Upper lobe of left lung (tissue), 6 donors: ENCODE measurements around the gene C20orf204. TPM values are rescaled to one million over a fixed set of nuclear protein-coding genes. Genes with fewer than 3 reads are reported as not detected.
"Not testable (repeated sequence)": the region's sequence is repeated elsewhere in the genome, so short reads cannot be mapped to it uniquely, and the experiment has no call there.

Source experiments
- ATAC-seq, 2 donors: fragments of 200-7000 bp; cut with Tn5 transposase; one replicate each; pipeline ENCODE4 v1.9.1; 2022; ENCODE audit warnings: mild to moderate bottlenecking in 2 of 2, moderate library complexity in 2 of 2; ENCODE audit not compliant: low FRiP score in 2 of 2
- DNase-seq, 2 donors: peaks; one replicate each; pipeline ENCODE4 v3.0.0-alpha.2; 2019 to 2020
- H3K27ac ChIP-seq, 4 donors: fragments of 200-600 bp; sonication (generic); one replicate each; pipeline ENCODE4 v1.5.1; 2016 to 2019
- H3K27me3 ChIP-seq, 4 donors: fragments of 200-600 bp; sonication (generic); one replicate each; pipeline ENCODE4 v1.5.1; 2017 to 2019
- H3K36me3 ChIP-seq, 4 donors: fragments of 200-600 bp; sonication (generic); one replicate each; pipeline ENCODE4 v1.5.1; 2016 to 2019
- H3K4me1 ChIP-seq, 4 donors: fragments of 200-600 bp; sonication (generic); one replicate each; pipeline ENCODE4 v1.5.1; 2018 to 2019
- H3K4me3 ChIP-seq, 4 donors: fragments of 200-600 bp; sonication (generic); one replicate each; pipeline ENCODE4 v1.5.1; 2017 to 2019; ENCODE audit warnings: mild to moderate bottlenecking in 2 of 4, moderate library complexity in 1 of 4
- H3K9me3 ChIP-seq, 4 donors: fragments of 200-600 bp; sonication (generic); one replicate each; pipeline ENCODE4 v1.5.1; 2018 to 2019
- EP300 ChIP-seq, 4 donors: sonication (generic); formaldehyde crosslinking; IDR thresholded peaks; one replicate each; pipeline ENCODE4 v1.5.1; 2017; ENCODE audit warnings: antibody characterized with exemption in 4 of 4, control low read depth in 2 of 4
- POLR2A ChIP-seq, 4 donors: fragments of 450-650 bp; IDR thresholded peaks; one replicate each; pipeline ENCODE4 v1.5.1; 2016 to 2017; ENCODE audit warnings: antibody characterized with exemption in 4 of 4, mild to moderate bottlenecking in 2 of 4
- POLR2AphosphoS5 ChIP-seq, 2 donors: sonication (generic); formaldehyde crosslinking; IDR thresholded peaks; one replicate each; pipeline ENCODE4 v1.5.1; 2017; ENCODE audit warnings: antibody characterized with exemption in 2 of 2
- WGBS, 2 donors: methylation state at CpG; one replicate each; pipeline ENCODE4 v1.1.5; 2017 to 2018; 5-methylcytosine and 5-hydroxymethylcytosine counted together
- total RNA-seq, 6 donors: library from RNA; depleted of rRNA in 4 of 6; stranded (reverse); fragments of >200 nt in 4 of 6; gene quantifications; one replicate each; pipeline versions ENCODE4 v1.1.0 to v1.2.1, GENCODE V29; 2016 to 2021
- TF ChIP-seq, protein P1 (sequence below), 6 experiments: fragments of 450-650 bp in 4 of 6; fragments of 200-600 bp in 2 of 6; sonication (generic) in 2 of 6; IDR thresholded peaks; one replicate each; pipeline ENCODE4 v1.5.1; 2016 to 2019; ENCODE audit warnings: antibody characterized with exemption in 6 of 6
- donor health status: DM: no; HTN: no; CAD: no; lungs with moderate emphysema.
- donor health status: DM: no; HTN: yes; CAD: no; lungs with severe emphysema.

The C20orf204 gene
- total RNA-seq, 6 donors from 2014 or later = 0.44 to 2.3 (median 1.7) TPM

DNA sequence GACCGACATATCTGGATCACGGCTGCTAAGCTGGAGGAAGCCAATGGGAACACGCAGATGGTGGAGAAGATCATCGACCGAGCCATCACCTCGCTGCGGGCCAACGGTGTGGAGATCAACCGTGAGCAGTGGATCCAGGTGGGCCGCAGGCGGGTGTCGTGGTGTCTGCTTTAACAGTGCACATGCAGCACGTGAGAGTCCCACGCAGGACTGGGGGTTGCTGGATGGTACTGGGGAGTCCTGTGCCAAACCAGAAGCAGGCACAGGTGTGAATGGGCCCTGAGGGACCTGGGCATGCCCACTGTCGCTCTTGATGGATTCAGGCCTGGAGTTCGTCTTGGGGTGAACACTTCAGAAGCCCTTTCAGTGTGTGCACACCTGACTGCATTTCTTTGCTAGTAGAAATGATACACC lies 24.6 kb upstream of the C20orf204 start:
- no peaks in the 10 kb centered on the region for H3K4me1 ChIP-seq
- no peak overlapping the region for H3K4me3 ChIP-seq
- peaks cover 24 to 86% (median 49%) of the 10 kb centered on the region in 4 donors for H3K36me3 ChIP-seq
- no peak for TF ChIP-seq EP300 (IDR thresholded peaks at IDR 0.05)
- TF ChIP-seq POLR2A (IDR thresholded peaks at IDR 0.05) = no peak
- TF ChIP-seq POLR2AphosphoS5 (IDR thresholded peaks at IDR 0.05) = no peak
- ATAC-seq = no peak
- H3K27ac ChIP-seq = no peak overlapping the region
- 97% methylated on average over 13 to 16 of the region's 16 CpGs for WGBS, 2 donors
- no peaks in the 10 kb centered on the region for H3K27me3 ChIP-seq
- H3K9me3 ChIP-seq = no peaks in the 10 kb centered on the region
- no peak for DNase-seq

DNA sequence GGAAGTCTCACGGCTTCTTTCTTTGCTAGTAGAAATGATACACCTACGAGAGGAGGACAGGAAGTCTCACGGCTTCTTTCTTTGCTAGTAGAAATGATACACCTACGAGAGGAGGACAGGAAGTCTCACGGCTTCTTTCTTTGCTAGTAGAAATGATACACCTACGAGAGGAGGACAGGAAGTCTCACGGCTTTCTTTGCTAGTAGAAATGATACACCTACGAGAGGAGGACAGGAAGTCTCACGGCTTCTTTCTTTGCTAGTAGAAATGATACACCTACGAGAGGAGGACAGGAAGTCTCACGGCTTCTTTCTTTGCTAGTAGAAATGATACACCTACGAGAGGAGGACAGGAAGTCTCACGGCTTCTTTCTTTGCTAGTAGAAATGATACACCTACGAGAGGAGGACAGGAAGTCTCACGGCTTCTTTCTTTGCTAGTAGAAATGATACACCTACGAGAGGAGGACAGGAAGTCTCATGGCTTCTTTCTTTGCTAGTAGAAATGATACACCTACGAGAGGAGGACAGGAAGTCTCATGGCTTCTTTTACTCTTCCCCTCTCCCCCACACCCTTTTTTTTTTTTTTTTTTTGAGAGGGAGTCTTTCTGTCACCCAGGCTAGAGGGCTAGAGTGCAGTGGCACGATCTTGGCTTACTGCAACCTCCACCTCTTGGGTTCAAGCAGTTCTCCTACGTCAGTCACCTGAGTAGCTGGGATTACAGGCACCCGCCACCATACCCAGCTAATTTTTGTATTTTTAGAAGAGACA lies 23.4 kb upstream of the C20orf204 start:
- peaks cover 24 to 89% (median 52%) of the 10 kb centered on the region in 4 donors for H3K36me3 ChIP-seq
- WGBS, 2 donors = 87 to 91% methylated on average over 9 to 12 of the region's 20 CpGs
- H3K27ac ChIP-seq = not testable (repeated sequence)

DNA sequence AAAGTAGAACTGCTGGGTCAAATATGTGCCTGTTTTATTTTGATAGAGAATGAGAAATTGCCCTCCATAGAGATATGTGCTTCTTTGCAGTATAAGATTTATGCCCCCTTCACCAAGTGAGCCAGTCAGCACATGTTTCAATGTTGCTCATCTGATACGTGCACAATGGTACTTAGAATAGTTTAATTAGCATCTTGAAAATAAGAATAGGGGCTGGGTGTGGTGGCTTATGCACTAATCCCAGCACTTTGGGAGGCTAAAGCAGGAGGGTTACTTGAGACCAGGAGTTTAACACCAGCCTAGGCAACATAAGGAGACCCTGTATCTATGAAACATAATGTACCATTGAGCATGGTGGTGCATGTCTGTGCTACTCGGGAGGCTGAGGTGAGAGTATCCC lies 20.3 kb upstream of the C20orf204 start:
- Histone ChIP-seq H3K9me3 (no peaks in the 10 kb centered on the region), H3K27ac (no peak overlapping the region), H3K4me1 (no peaks in the 10 kb centered on the region), H3K27me3 (no peaks in the 10 kb centered on the region), H3K4me3 (no peak overlapping the region), H3K36me3 (peaks cover 21 to 91% (median 63%) of the 10 kb centered on the region in 4 donors)
- WGBS, 2 donors = 91 to 92% methylated on average over 2 of the region's 2 CpGs
- TF ChIP-seq, protein P1, sequence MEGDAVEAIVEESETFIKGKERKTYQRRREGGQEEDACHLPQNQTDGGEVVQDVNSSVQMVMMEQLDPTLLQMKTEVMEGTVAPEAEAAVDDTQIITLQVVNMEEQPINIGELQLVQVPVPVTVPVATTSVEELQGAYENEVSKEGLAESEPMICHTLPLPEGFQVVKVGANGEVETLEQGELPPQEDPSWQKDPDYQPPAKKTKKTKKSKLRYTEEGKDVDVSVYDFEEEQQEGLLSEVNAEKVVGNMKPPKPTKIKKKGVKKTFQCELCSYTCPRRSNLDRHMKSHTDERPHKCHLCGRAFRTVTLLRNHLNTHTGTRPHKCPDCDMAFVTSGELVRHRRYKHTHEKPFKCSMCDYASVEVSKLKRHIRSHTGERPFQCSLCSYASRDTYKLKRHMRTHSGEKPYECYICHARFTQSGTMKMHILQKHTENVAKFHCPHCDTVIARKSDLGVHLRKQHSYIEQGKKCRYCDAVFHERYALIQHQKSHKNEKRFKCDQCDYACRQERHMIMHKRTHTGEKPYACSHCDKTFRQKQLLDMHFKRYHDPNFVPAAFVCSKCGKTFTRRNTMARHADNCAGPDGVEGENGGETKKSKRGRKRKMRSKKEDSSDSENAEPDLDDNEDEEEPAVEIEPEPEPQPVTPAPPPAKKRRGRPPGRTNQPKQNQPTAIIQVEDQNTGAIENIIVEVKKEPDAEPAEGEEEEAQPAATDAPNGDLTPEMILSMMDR (IDR thresholded peaks at IDR 0.05) = no peak
- TF ChIP-seq POLR2AphosphoS5 (IDR thresholded peaks at IDR 0.05) (no peak), EP300 (IDR thresholded peaks at IDR 0.05) (no peak), POLR2A (IDR thresholded peaks at IDR 0.05) (no peak)
- no peak for ATAC-seq
- DNase-seq = no peak

More for the DNA sequence above, 23.4 kb upstream of the C20orf204 start:
- not testable (repeated sequence) for ATAC-seq, DNase-seq, H3K27me3 ChIP-seq, H3K4me3 ChIP-seq, H3K4me1 ChIP-seq, H3K9me3 ChIP-seq

DNA sequence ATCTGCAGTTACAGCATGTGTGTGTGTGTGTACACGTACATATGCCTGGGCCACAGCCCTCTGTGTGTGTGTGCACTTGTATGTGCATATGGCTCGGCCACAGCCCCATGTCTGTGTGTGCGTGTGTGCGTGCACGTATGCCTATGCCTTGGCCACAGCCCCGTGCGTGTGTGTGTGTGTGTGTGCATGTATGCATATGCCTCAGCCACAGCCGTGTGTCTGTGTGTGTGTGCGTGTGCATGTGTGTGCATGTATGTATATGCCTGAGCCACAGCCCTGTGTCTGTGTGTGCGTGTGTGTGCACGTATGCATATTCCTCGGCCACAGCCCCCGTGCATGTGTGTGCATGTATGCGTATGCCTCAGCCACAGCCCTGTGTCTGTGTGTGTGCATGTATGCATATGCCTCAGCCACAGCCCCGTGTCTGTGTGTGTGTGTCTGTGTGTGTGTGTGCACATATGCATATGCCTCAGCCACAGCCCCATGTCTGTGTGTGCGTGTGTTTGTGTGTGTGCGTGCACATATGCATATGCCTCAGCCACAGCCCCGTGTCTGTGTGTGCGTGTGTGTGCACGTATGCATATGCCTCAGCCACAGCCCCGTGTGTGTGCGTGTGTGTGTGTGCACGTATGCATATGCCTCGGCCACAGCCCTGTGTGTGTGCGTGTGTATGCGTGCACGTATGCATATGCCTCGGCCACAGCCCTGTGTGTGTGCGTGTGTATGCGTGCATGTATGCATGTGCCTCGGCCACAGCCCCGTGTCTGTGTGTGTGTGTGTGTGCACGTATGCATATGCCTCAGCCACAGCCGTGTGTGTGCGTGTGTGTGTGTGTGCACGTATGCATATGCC lies 14.6 kb upstream of the C20orf204 start:
- H3K9me3 ChIP-seq = no peaks in the 10 kb centered on the region
- H3K27me3 ChIP-seq = no peaks in the 10 kb centered on the region
- DNase-seq = no peak
- peak in 1 of 2 donors; percentile 7 for ATAC-seq
- H3K27ac ChIP-seq = no peak overlapping the region
- H3K4me1 ChIP-seq = no peaks in the 10 kb centered on the region
- peaks cover 42 to 97% (median 86%) of the 10 kb centered on the region in 4 donors for H3K36me3 ChIP-seq
- H3K4me3 ChIP-seq = no peak overlapping the region
- TF ChIP-seq POLR2A (IDR thresholded peaks at IDR 0.05) = no peak
- no peak for TF ChIP-seq POLR2AphosphoS5 (IDR thresholded peaks at IDR 0.05)
- TF ChIP-seq, protein P1 (IDR thresholded peaks at IDR 0.05) = no peak
- no peak for TF ChIP-seq EP300 (IDR thresholded peaks at IDR 0.05)
- WGBS, 2 donors = 89 to 93% methylated on average over 19 to 35 of the region's 36 CpGs

DNA sequence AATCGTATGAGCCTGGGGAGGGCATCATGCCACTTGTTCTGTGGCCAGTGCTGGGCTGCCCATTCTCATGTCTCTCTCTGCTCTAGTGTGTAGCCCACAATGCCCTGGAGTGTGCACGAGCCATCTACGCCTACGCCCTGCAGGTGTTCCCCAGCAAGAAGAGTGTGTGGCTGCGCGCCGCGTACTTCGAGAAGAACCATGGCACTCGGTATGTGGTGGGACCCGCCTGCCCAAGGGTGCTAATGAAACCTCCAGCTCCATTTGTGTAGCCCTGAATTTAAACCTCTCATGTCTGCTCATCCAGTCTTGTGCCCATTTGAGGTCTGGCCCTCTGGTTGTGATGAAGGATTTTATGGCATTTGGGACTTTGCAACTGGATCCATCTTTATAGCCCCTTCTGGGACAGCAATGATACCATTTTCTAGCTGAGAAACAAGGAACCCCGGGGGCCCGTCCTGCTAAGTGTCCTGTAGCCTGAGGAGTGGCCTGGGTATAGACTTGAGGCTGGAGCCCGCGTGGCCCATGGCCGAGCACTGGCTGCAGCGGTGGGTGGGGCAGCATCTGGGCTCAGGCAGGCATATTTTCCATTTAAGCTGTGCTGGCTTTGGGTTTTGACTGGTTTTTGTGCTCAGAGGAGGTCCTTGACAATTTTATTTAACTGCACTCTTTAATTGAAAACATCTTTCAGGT lies 13.2 kb upstream of the C20orf204 start:
- TF ChIP-seq POLR2A (IDR thresholded peaks at IDR 0.05) (no peak), POLR2AphosphoS5 (IDR thresholded peaks at IDR 0.05) (no peak), EP300 (IDR thresholded peaks at IDR 0.05) (no peak)
- TF ChIP-seq, protein P1 (IDR thresholded peaks at IDR 0.05) = no peak
- H3K27ac ChIP-seq = no peak overlapping the region
- H3K27me3 ChIP-seq = no peaks in the 10 kb centered on the region
- H3K4me3 ChIP-seq = no peak overlapping the region
- peaks cover 50 to 97% (median 88%) of the 10 kb centered on the region in 4 donors for H3K36me3 ChIP-seq
- 97 to 98% methylated on average over 17 of the region's 17 CpGs for WGBS, 2 donors
- DNase-seq (no peak), ATAC-seq (no peak)
- H3K4me1 ChIP-seq = no peaks in the 10 kb centered on the region
- no peaks in the 10 kb centered on the region for H3K9me3 ChIP-seq
